SK-N-SH (cell line): ENCODE measurements around the gene TIMM8B. TPM values are rescaled to one million over a fixed set of nuclear protein-coding genes. Genes with fewer than 3 reads are reported as not detected.

Experiments
- CTCF ChIA-PET: fragments of 300-600, 350-600 bp; formaldehyde crosslinking; extraction: SDS; loops from one replicate; lab custom pipeline; 2021; lab: Yijun Ruan, JAX
- POLR2A ChIA-PET: fragments of 350-600 bp; sonication (Branson Sonifier 250); formaldehyde crosslinking; extraction: SDS; loops from one replicate; lab custom pipeline; 2020; ENCODE audit warnings: antibody characterized with exemption, inconsistent platforms; lab: Yijun Ruan, JAX
- DNase-seq: peaks from one replicate; pipeline ENCODE4 v3.0.0; 2012
- H2AFZ ChIP-seq: fragments of 200-600 bp; sonication (generic); 2 replicates; pipeline ENCODE4 v1.8.1; 2016; ENCODE audit warnings: antibody characterized with exemption, mild to moderate bottlenecking, low read depth
- H3F3A ChIP-seq: fragments of 200-600 bp; sonication (generic); replicated peaks from 2 replicates; pipeline ENCODE3; 2016; ENCODE audit warnings: antibody characterized with exemption, mild to moderate bottlenecking; ENCODE audit not compliant: insufficient read depth
- H3K27ac ChIP-seq, 2 experiments: fragments of 200-500 bp in 1 of 2; fragments of 200-600 bp in 1 of 2; sonication (Bioruptor generic) in 1 of 2; sonication (generic), shearing (Covaris generic) in 1 of 2; 2 replicates each; pipeline versions ENCODE4 v1.5.1 to v1.6.1; 2014 to 2016; ENCODE audit warnings: low read depth in 2 of 2, inconsistent platforms in 1 of 2, low read length in 1 of 2, mild to moderate bottlenecking in 1 of 2, mixed read lengths in 1 of 2
- H3K27me3 ChIP-seq: fragments of 200-600 bp; sonication (generic), shearing (Covaris generic); 2 replicates; pipeline ENCODE4 v1.6.1; 2016; ENCODE audit warnings: mixed run types; ENCODE audit not compliant: insufficient read depth
- H3K36me3 ChIP-seq, 2 experiments: fragments of 200-500 bp in 1 of 2; fragments of 200-600 bp in 1 of 2; sonication (Bioruptor generic) in 1 of 2; sonication (generic) in 1 of 2; replicated peaks in 1 of 2; 2 replicates each; pipeline versions ENCODE3 to v1.5.1; 2014 to 2016; ENCODE audit warnings: low read length in 1 of 2, mild to moderate bottlenecking in 1 of 2; ENCODE audit not compliant: insufficient read depth in 2 of 2, control insufficient read depth in 1 of 2
- H3K4me1 ChIP-seq, 2 experiments: fragments of 200-500 bp in 1 of 2; fragments of 200-600 bp in 1 of 2; sonication (Bioruptor generic) in 1 of 2; sonication (generic), shearing (Covaris generic) in 1 of 2; 2 replicates each; pipeline versions ENCODE4 v1.5.1 to v1.6.1; 2014 to 2016; ENCODE audit warnings: low read depth in 1 of 2, low read length in 1 of 2, mixed run types in 1 of 2; ENCODE audit not compliant: insufficient read depth in 2 of 2, control insufficient read depth in 1 of 2
- H3K4me2 ChIP-seq: fragments of 200-600 bp; sonication (generic), shearing (Covaris generic); 2 replicates; pipeline ENCODE4 v1.6.1; 2017; ENCODE audit warnings: mixed run types
- H3K4me3 ChIP-seq, 2 experiments: fragments of 200-500 bp in 1 of 2; fragments of 200-600 bp in 1 of 2; sonication (Bioruptor generic) in 1 of 2; sonication (generic), shearing (Covaris generic) in 1 of 2; 2 replicates each; pipeline versions ENCODE4 v1.5.1 to v1.8.1; 2014 to 2016; ENCODE audit warnings: low read depth in 2 of 2, inconsistent platforms in 1 of 2, low read length in 1 of 2, mild to moderate bottlenecking in 1 of 2, mixed read lengths in 1 of 2, moderate library complexity in 1 of 2
- H3K79me2 ChIP-seq: fragments of 200-600 bp; sonication (generic); 2 replicates; pipeline ENCODE4 v1.8.1; 2017; ENCODE audit warnings: mild to moderate bottlenecking; ENCODE audit not compliant: insufficient read depth
- H3K9ac ChIP-seq: fragments of 200-600 bp; sonication (generic); 2 replicates; pipeline ENCODE4 v1.6.1; 2017; ENCODE audit warnings: mixed run types
- H3K9me2 ChIP-seq: fragments of 200-600 bp; sonication (generic); 2 replicates; pipeline ENCODE4 v1.6.1; 2017; ENCODE audit warnings: mixed run types
- H3K9me3 ChIP-seq: fragments of 200-600 bp; sonication (generic); 2 replicates; pipeline ENCODE4 v1.6.1; 2017; ENCODE audit warnings: mixed run types, mild to moderate bottlenecking, moderate library complexity
- H4K20me1 ChIP-seq: fragments of 200-600 bp; sonication (generic); 2 replicates; pipeline ENCODE4 v1.6.1; 2017; ENCODE audit warnings: mild to moderate bottlenecking, mixed run types; ENCODE audit not compliant: insufficient read depth
- CHD2 ChIP-seq: fragments of 150-350 bp; IDR thresholded peaks from 2 replicates; pipeline ENCODE4 v1.6.1; 2018; ENCODE audit warnings: low read length; ENCODE audit not compliant: partially characterized antibody
- EP300 ChIP-seq, 2 experiments: IDR thresholded peaks; 2 replicates each; pipeline versions ENCODE4 v1.4.0 to v1.6.1; 2012; ENCODE audit warnings: borderline replicate concordance in 1 of 2, low read depth in 1 of 2, low read length in 1 of 2
- EZH2phosphoT487 ChIP-seq: fragments of 200-600 bp; sonication (generic); IDR thresholded peaks from 2 replicates; pipeline ENCODE4 v1.6.1; 2017; ENCODE audit warnings: low read depth, mixed run types, mild to moderate bottlenecking, antibody characterized with exemption, moderate library complexity, borderline replicate concordance
- FOXJ3 ChIP-seq: sonication (generic); formaldehyde crosslinking; IDR thresholded peaks from 2 replicates; pipeline ENCODE4 v1.5.1; 2020; ENCODE audit warnings: mild to moderate bottlenecking, missing genetic modification reagents
- FOXM1 ChIP-seq: IDR thresholded peaks from 2 replicates; pipeline ENCODE4 v1.4.0; 2012; ENCODE audit warnings: low read depth, mild to moderate bottlenecking
- GABPA ChIP-seq: IDR thresholded peaks from 2 replicates; pipeline ENCODE4 v1.4.0; 2012; ENCODE audit warnings: low read depth, mild to moderate bottlenecking
- IRF3 ChIP-seq: fragments of 150-350 bp; IDR thresholded peaks from 2 replicates; pipeline ENCODE4 v1.6.1; 2016; ENCODE audit warnings: mild to moderate bottlenecking, low read depth, low read length
- MXI1 ChIP-seq: IDR thresholded peaks from 2 replicates; pipeline ENCODE4 v1.6.1; 2012; ENCODE audit warnings: mild to moderate bottlenecking, low read depth, low read length, improper control_type of control experiment
- NRF1 ChIP-seq: IDR thresholded peaks from 2 replicates; pipeline ENCODE4 v1.6.1; 2012; ENCODE audit warnings: low read depth, mild to moderate bottlenecking, low read length
- POLR2AphosphoS5 ChIP-seq: IDR thresholded peaks from 2 replicates; pipeline ENCODE4 v1.6.1; 2012; ENCODE audit warnings: low read depth, low read length
- RAD21 ChIP-seq: IDR thresholded peaks from 2 replicates; pipeline ENCODE4 v1.6.1; 2012; ENCODE audit warnings: mild to moderate bottlenecking, low read length
- RCOR1 ChIP-seq: fragments of 150-350 bp; IDR thresholded peaks from 2 replicates; pipeline ENCODE4 v1.6.1; 2017; ENCODE audit warnings: antibody characterized with exemption, low read length
- RFX5 ChIP-seq: IDR thresholded peaks from 2 replicates; pipeline ENCODE4 v1.6.1; 2012; ENCODE audit warnings: mild to moderate bottlenecking, improper control_type of control experiment, low read length
- RXRA ChIP-seq: IDR thresholded peaks from 2 replicates; pipeline ENCODE4 v1.4.0; 2012; ENCODE audit warnings: low read depth, mild to moderate bottlenecking, borderline replicate concordance
- SIN3A ChIP-seq: IDR thresholded peaks from 2 replicates; pipeline ENCODE4 v1.6.1; 2012; ENCODE audit warnings: low read depth, mild to moderate bottlenecking, low read length, moderate library complexity, borderline replicate concordance
- TCF12 ChIP-seq: IDR thresholded peaks from 2 replicates; pipeline ENCODE4 v1.4.0; 2012
- TEAD4 ChIP-seq: IDR thresholded peaks from 2 replicates; pipeline ENCODE4 v1.4.0; 2012; ENCODE audit warnings: mild to moderate bottlenecking, borderline replicate concordance; ENCODE audit not compliant: insufficient read depth
- ZBTB33 ChIP-seq: IDR thresholded peaks from 2 replicates; pipeline ENCODE4 v1.4.0; 2012; ENCODE audit warnings: low read depth, borderline replicate concordance
- WGBS: methylation state at CpG from one replicate; pipeline ENCODE4 v1.1.6; 2017; ENCODE audit warnings: low lambda C conversion rate; 5-methylcytosine and 5-hydroxymethylcytosine counted together
- polyA plus RNA-seq, 3 experiments: library from polyadenylated mRNA; depleted of rRNA; stranded (reverse); fragments of >200 nt; gene quantifications; 2 replicates each; pipeline ENCODE4 v1.2.3, GENCODE V29; 2012

The TIMM8B gene
- polyA plus RNA-seq, 1 of the 3 experiments (the other 2 are of a cell fraction), result 188 TPM

- no peak overlapping the region for H3K4me3 ChIP-seq
- no peak for DNase-seq
- no peaks in the 10 kb centered on the region for H3K9me2 ChIP-seq
- ChIA-PET POLR2A (no interaction called here), CTCF (no interaction called here)
- H3K36me3 ChIP-seq, result no peaks in the 10 kb centered on the region
- H3K27ac ChIP-seq, result no peak overlapping the region
- no peaks in the 10 kb centered on the region for H3K9me3 ChIP-seq
- H3K4me1 ChIP-seq, result peaks cover 0 to 24% of the 10 kb centered on the region in 2 experiments; a peak in 2 of 4 replicates
- no peak overlapping the region for H3K4me2 ChIP-seq
- TF ChIP-seq EP300 (IDR thresholded peaks at IDR 0.05; ENCODE audit: borderline replicate concordance in 1 of 2, low read depth in 1 of 2, low read length in 1 of 2), result no peak
- TF ChIP-seq GABPA, result no peak
- TF ChIP-seq IRF3, result no peak
- TF ChIP-seq NRF1, result no peak
- TF ChIP-seq CHD2, result no peak
- no peak for TF ChIP-seq SIN3A
- H3F3A ChIP-seq, result peaks cover 20% of the 10 kb centered on the region
- H4K20me1 ChIP-seq, result no peaks in the 10 kb centered on the region
- H3K79me2 ChIP-seq, result no peaks in the 10 kb centered on the region
- no peaks in the 10 kb centered on the region for H3K27me3 ChIP-seq
- WGBS, result 94% methylated on average over 4 of the region's 4 CpGs
- no peak overlapping the region for H2AFZ ChIP-seq
- no peak overlapping the region for H3K9ac ChIP-seq
Observed at GRCh38 chr11:112123129-112123528, 36.6 kb upstream of the TIMM8B start.

- Histone ChIP-seq H3K79me2 (no peaks in the 10 kb centered on the region), H2AFZ (no peak overlapping the region), H3K27me3 (no peaks in the 10 kb centered on the region), H3K4me1 (peaks cover 0 to 22% of the 10 kb centered on the region in 2 experiments; a peak in 1 of 4 replicates), H3K9ac (no peak overlapping the region), H3K36me3 (no peaks in the 10 kb centered on the region), H3K4me2 (no peak overlapping the region), H3K9me2 (no peaks in the 10 kb centered on the region), H4K20me1 (no peaks in the 10 kb centered on the region), H3F3A (peaks cover 20% of the 10 kb centered on the region), H3K9me3 (no peaks in the 10 kb centered on the region), H3K4me3 (no peak overlapping the region), H3K27ac (no peak overlapping the region)
- 99% methylated on average over 5 of the region's 5 CpGs for WGBS
- CTCF ChIA-PET, result interaction anchor here (0.8 to 1.4 kb wide), 6 partner anchors 8 to 158 kb away, joined by 3 to 8 read pairs (median 4); partner anchors contain the start of gene BCO2
- TF ChIP-seq RXRA, result no peak
- TF ChIP-seq RCOR1, result no peak
- TF ChIP-seq EP300 (IDR thresholded peaks at IDR 0.05; ENCODE audit: borderline replicate concordance in 1 of 2, low read depth in 1 of 2, low read length in 1 of 2), result no peak
- no peak for DNase-seq
- POLR2A ChIA-PET, result no interaction called here
Observed at GRCh38 chr11:112121981-112122615, 35.5 kb upstream of the TIMM8B start.

DNA sequence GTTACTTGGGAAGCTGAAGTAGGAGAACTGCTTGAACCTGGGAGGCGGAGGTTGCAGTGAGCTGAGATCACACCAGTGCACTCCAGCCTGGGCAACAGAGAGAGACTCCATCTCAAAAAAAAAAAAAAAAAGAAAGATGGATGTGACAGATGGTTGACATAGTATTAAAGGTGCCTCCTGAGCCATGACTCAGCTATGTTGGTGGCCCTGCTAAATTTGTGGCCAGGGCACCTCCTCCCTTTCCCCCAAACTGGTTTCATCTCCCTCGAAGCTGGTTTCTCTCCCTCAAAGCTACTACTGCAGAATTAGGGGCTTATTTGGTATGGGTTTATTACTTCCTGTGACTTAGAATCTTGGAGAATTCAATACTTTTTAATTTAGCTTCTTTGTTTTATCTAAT is 31.6 kb upstream of the TIMM8B start:
- DNase-seq, result no peak
- Histone ChIP-seq H3K9me3 (no peaks in the 10 kb centered on the region), H3K27ac (no peak overlapping the region), H3K4me2 (no peak overlapping the region), H3K27me3 (no peaks in the 10 kb centered on the region), H3K9me2 (no peaks in the 10 kb centered on the region), H4K20me1 (no peaks in the 10 kb centered on the region), H3K4me1 (peaks cover 0 to 26% of the 10 kb centered on the region in 2 experiments; a peak in 1 of 4 replicates), H3K4me3 (no peak overlapping the region), H2AFZ (no peak overlapping the region), H3K79me2 (no peaks in the 10 kb centered on the region), H3K9ac (no peak overlapping the region), H3F3A (peaks cover 20% of the 10 kb centered on the region), H3K36me3 (no peaks in the 10 kb centered on the region)
- POLR2A ChIA-PET, result no interaction called here
- 97% methylated on average over 2 of the region's 2 CpGs for WGBS
- CTCF ChIA-PET, result interaction anchor here (0.7 to 1.3 kb wide), 2 partner anchors 57 to 162 kb away, joined by 4 to 5 read pairs; partner anchors contain the start of gene BCO2
- TF ChIP-seq FOXM1 (no peak), FOXJ3 (CRISPR knock-in tag) (no peak), TCF12 (no peak), RAD21 (no peak), TEAD4 (no peak), EZH2phosphoT487 (no peak), ZBTB33 (no peak), SIN3A (no peak), CHD2 (no peak), POLR2AphosphoS5 (no peak), RFX5 (no peak), MXI1 (no peak)
